Uterus (tissue), 2 donors: ENCODE measurements around the gene IFRD2.

Experiments used
- POLR2A ChIP-seq, 2 donors: fragments of 450-650 bp; IDR thresholded peaks; one replicate each; pipeline ENCODE4 v1.6.1; 2016; ENCODE audit warnings: antibody characterized with exemption in 2 of 2, mild to moderate bottlenecking in 1 of 2, moderate library complexity in 1 of 2
- TF ChIP-seq, protein P1 (sequence below), 4 experiments: fragments of 200-600 bp in 2 of 4; fragments of 450-650 bp in 2 of 4; sonication (generic) in 2 of 4; IDR thresholded peaks; one replicate each; pipeline ENCODE4 v1.5.1; 2016 to 2019; ENCODE audit warnings: antibody characterized with exemption in 4 of 4, mild to moderate bottlenecking in 2 of 4, moderate library complexity in 1 of 4

DNA sequence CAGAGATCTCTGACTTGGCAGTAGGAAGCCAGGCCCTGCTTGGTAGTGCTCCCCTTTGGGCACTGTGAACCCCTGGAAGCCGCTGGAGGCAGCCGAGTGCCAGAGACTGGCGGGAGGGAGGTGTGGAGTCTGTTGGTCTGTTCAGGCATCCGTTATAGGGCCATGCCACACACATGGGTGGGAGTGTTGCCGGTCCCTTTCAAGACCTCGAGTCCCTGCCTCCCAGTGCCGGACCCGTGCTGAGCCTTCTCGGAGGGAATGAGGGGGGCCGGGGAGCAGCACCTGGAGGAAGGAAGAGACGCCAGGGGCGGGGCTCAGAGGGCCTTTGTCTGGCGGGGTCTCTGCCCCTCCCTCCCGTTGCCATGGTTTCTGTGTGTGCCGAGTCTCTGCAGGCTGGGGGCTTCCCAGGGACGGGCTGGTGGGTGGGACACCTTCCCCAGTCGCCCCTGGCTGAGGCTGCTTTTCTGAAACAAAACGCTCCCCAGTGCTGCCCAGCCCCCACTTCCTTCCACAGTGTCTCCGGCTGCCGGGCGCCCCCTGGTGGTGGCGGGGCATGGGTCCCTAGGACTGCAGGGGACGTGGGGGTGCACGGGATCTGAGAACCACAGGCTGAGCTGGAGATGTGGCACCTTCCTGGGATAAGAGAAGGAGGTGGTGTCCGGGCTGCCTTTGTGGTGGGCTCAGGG lies 46.3 kb downstream of the IFRD2 start:
- TF ChIP-seq, protein P1, sequence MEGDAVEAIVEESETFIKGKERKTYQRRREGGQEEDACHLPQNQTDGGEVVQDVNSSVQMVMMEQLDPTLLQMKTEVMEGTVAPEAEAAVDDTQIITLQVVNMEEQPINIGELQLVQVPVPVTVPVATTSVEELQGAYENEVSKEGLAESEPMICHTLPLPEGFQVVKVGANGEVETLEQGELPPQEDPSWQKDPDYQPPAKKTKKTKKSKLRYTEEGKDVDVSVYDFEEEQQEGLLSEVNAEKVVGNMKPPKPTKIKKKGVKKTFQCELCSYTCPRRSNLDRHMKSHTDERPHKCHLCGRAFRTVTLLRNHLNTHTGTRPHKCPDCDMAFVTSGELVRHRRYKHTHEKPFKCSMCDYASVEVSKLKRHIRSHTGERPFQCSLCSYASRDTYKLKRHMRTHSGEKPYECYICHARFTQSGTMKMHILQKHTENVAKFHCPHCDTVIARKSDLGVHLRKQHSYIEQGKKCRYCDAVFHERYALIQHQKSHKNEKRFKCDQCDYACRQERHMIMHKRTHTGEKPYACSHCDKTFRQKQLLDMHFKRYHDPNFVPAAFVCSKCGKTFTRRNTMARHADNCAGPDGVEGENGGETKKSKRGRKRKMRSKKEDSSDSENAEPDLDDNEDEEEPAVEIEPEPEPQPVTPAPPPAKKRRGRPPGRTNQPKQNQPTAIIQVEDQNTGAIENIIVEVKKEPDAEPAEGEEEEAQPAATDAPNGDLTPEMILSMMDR (IDR thresholded peaks at IDR 0.05), result peak; percentile 97 to 98 (median 98)
- TF ChIP-seq POLR2A (IDR thresholded peaks at IDR 0.05), result no peak
